ENCODE measurements around the gene COX19. TPM values are rescaled to one million over a fixed set of nuclear protein-coding genes. Genes with fewer than 3 reads are reported as not detected.

Gene COX19
- total and polyA plus RNA-seq, 2 donors (not counting 3 experiments of a cell fraction or from before 2014, with no cell fraction given) = 6.8 to 10.6 TPM

DNA sequence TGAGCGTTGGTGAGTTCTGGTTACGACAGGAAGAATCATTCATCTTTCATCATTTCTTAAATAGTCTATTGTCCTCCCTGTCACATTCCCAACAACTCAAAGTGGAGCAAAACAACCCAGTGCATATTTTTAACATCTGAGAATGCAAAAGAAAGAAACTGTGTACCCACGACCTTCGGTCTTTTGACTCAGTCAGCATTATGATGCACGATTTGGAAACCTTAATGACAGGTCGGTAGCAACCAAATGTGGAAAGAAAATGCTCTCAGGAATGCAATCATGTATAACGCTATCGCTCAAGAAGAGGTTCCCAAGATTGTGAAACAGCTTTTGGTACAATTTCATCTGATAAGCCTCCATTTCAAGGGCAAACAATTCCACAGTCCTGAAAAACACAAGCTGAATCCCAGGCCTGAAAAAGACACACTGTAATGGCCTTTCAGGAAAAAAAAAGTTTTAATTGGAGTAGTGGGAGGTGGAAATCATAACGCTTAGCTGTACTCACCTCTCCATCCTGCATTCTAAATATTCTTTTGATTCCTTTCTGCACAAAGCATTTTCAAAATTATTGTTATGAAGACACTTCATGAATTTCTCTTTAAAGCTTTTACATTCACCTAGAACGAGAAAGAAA is 2.6 kb downstream of the COX19 start:
- no peak overlapping the region for H3K9ac ChIP-seq (replicated peaks; ENCODE audit: extremely low read depth, insufficient read depth, low read length)
- no peak for DNase-seq (ENCODE audit: low read depth, low spot score)
- H3K9me1 ChIP-seq (replicated peaks; ENCODE audit: control insufficient read depth, extremely low read depth, insufficient read depth, low read length) = no peaks in the 10 kb centered on the region
- H3K9me3 ChIP-seq (replicated peaks; ENCODE audit: control insufficient read depth, insufficient read depth, low read length) = no peaks in the 10 kb centered on the region
- BruUV-seq (replicated peaks) = no TSS peak
- H3K36me3 ChIP-seq (ENCODE audit: control insufficient read depth in 2 of 2, extremely low read depth in 1 of 2, insufficient read depth in 2 of 2, low read length in 2 of 2) = peaks cover 19% of the 10 kb centered on the region in 2 experiments
- dilution Hi-C loops (cut with MboI; ENCODE audit: extremely low pct_ligation_motif_present, low sequenced_read_pairs) (no loop called here), intact Hi-C loops (cut with micrococcal nuclease) (no loop called here)
- H3K4me3 ChIP-seq (replicated peaks in 1 of 3; ENCODE audit: insufficient read depth in 1 of 3, low read depth in 1 of 3, low read length in 3 of 3) = no peak overlapping the region
- peak; percentile 31 for FAIRE-seq
- H3K27me3 ChIP-seq (ENCODE audit: control insufficient read depth in 2 of 2, insufficient read depth in 2 of 2, low read length in 2 of 2) = no peaks in the 10 kb centered on the region
- H4K20me1 ChIP-seq (replicated peaks; ENCODE audit: control insufficient read depth, extremely low read depth, insufficient read depth, low read length) = no peaks in the 10 kb centered on the region
- H3K79me2 ChIP-seq (ENCODE audit: control insufficient read depth, insufficient read depth, low read length) = peaks cover 45% of the 10 kb centered on the region
- no peak overlapping the region for H2AFZ ChIP-seq (ENCODE audit: low read depth, low read length)
- peaks cover 9% of the 10 kb centered on the region for H3K4me1 ChIP-seq (ENCODE audit: control insufficient read depth, extremely low read depth, insufficient read depth, low read length)
- no peak overlapping the region for H3K4me2 ChIP-seq (ENCODE audit: insufficient read depth, low read length)
- ChIA-PET POLR2A (no interaction called here), CTCF (interaction anchor here (1.3 to 1.6 kb wide), 5 partner anchors 15 to 204 kb away, joined by 3 to 5 read pairs (median 4); partner anchors contain the start of gene GPR146)
- TF ChIP-seq POLR2A (IDR thresholded peaks at IDR 0.05; ENCODE audit: low read depth, low read length) = no peak
- H3K27ac ChIP-seq (ENCODE audit: insufficient read depth, low read depth, low read length) = no peak overlapping the region

GRCh38 chr7:972110-972509 is 3.2 kb downstream of the COX19 start:
- DNase-seq (ENCODE audit: low read depth, low spot score) (no peak), FAIRE-seq (no peak)
- POLR2A ChIA-PET = no interaction called here
- H3K9me3 ChIP-seq (replicated peaks; ENCODE audit: control insufficient read depth, insufficient read depth, low read length) = no peaks in the 10 kb centered on the region
- H3K27ac ChIP-seq (ENCODE audit: insufficient read depth, low read depth, low read length) = no peak overlapping the region
- intact Hi-C loops (cut with micrococcal nuclease) (no loop called here), dilution Hi-C loops (cut with MboI; ENCODE audit: extremely low pct_ligation_motif_present, low sequenced_read_pairs) (no loop called here)
- H3K27me3 ChIP-seq (ENCODE audit: control insufficient read depth in 2 of 2, insufficient read depth in 2 of 2, low read length in 2 of 2) = no peaks in the 10 kb centered on the region
- no peak overlapping the region for H3K9ac ChIP-seq (replicated peaks; ENCODE audit: extremely low read depth, insufficient read depth, low read length)
- H3K4me3 ChIP-seq (replicated peaks in 1 of 3; ENCODE audit: insufficient read depth in 1 of 3, low read depth in 1 of 3, low read length in 3 of 3) = no peak overlapping the region
- no peaks in the 10 kb centered on the region for H4K20me1 ChIP-seq (replicated peaks; ENCODE audit: control insufficient read depth, extremely low read depth, insufficient read depth, low read length)
- no peak for TF ChIP-seq JUN (IDR thresholded peaks at IDR 0.05; ENCODE audit: borderline replicate concordance, insufficient read depth, insufficient read length, low read depth)
- no peak for TF ChIP-seq MYC (IDR thresholded peaks at IDR 0.05; ENCODE audit: low read depth, low read length)
- TF ChIP-seq, protein P1, sequence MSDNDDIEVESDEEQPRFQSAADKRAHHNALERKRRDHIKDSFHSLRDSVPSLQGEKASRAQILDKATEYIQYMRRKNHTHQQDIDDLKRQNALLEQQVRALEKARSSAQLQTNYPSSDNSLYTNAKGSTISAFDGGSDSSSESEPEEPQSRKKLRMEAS (IDR thresholded peaks at IDR 0.05; ENCODE audit: insufficient read depth, insufficient read length) = no peak
- TF ChIP-seq CTCF (IDR thresholded peaks at IDR 0.05; ENCODE audit: extremely low read depth in 1 of 2, insufficient read depth in 1 of 2, low read depth in 1 of 2, low read length in 2 of 2) = no peak
- TF ChIP-seq POLR2A (IDR thresholded peaks at IDR 0.05; ENCODE audit: low read depth, low read length) = no peak
- TF ChIP-seq EZH2 (IDR thresholded peaks at IDR 0.05; ENCODE audit: borderline replicate concordance, low read depth, low read length, severe bottlenecking) = no peak
- no peak for TF ChIP-seq GATA2 (IDR thresholded peaks at IDR 0.05; ENCODE audit: insufficient read depth, insufficient read length, low read depth, low read length)
- TF ChIP-seq POLR2AphosphoS5 (IDR thresholded peaks at IDR 0.05; ENCODE audit: insufficient read depth, low read depth, low read length) = no peak
- TF ChIP-seq FOS (IDR thresholded peaks at IDR 0.05; ENCODE audit: borderline replicate concordance, insufficient read depth, low read length) = no peak
- peaks cover 19 to 23% of the 10 kb centered on the region in 2 experiments for H3K36me3 ChIP-seq (ENCODE audit: control insufficient read depth in 2 of 2, extremely low read depth in 1 of 2, insufficient read depth in 2 of 2, low read length in 2 of 2)
- H3K4me2 ChIP-seq (ENCODE audit: insufficient read depth, low read length) = no peak overlapping the region
- no TSS peak for BruUV-seq (replicated peaks)
- H3K9me1 ChIP-seq (replicated peaks; ENCODE audit: control insufficient read depth, extremely low read depth, insufficient read depth, low read length) = no peaks in the 10 kb centered on the region
- peaks cover 9% of the 10 kb centered on the region for H3K4me1 ChIP-seq (ENCODE audit: control insufficient read depth, extremely low read depth, insufficient read depth, low read length)
- no peak overlapping the region for H2AFZ ChIP-seq (ENCODE audit: low read depth, low read length)
- CTCF ChIA-PET = interaction anchor here (1.5 kb wide), 3 partner anchors 14 to 205 kb away, joined by 3 to 5 read pairs (median 4); no protein-coding TSS in a partner anchor
- H3K79me2 ChIP-seq (ENCODE audit: control insufficient read depth, insufficient read depth, low read length) = peaks cover 45% of the 10 kb centered on the region
